Sigmoid colon (tissue), 7 donors: ENCODE results near the gene SAA2. TPM values are rescaled to one million over a fixed set of nuclear protein-coding genes. Genes with fewer than 3 reads are reported as not detected.
"Not testable (repeated sequence)": the region's sequence is repeated elsewhere in the genome, so short reads cannot be mapped to it uniquely, and the experiment has no call there.

Experiments
- DNase-seq: peaks from one replicate; pipeline ENCODE4 v3.0.0-alpha.2; 2019
- H3K27ac ChIP-seq, 4 donors: fragments of 200-600 bp; sonication (generic); one replicate each; pipeline ENCODE4 v1.5.1; 2016 to 2019; ENCODE audit warnings: mild to moderate bottlenecking in 1 of 4
- H3K27me3 ChIP-seq, 3 donors: fragments of 200-600 bp; sonication (generic); one replicate each; pipeline ENCODE4 v1.5.1; 2019; ENCODE audit warnings: mild to moderate bottlenecking in 1 of 3
- H3K36me3 ChIP-seq, 4 donors: fragments of 200-600 bp; sonication (generic); one replicate each; pipeline ENCODE4 v1.5.1; 2016 to 2019
- H3K4me1 ChIP-seq, 4 donors: fragments of 200-600 bp; sonication (generic); one replicate each; pipeline ENCODE4 v1.5.1; 2017 to 2019
- H3K4me3 ChIP-seq, 4 donors: fragments of 200-600 bp; sonication (generic); one replicate each; pipeline ENCODE4 v1.5.1; 2017 to 2019; ENCODE audit warnings: mild to moderate bottlenecking in 2 of 4, moderate library complexity in 1 of 4
- H3K9me3 ChIP-seq, 4 donors: fragments of 200-600 bp in 3 of 4; sonication (generic) in 3 of 4; one replicate each; pipeline versions ENCODE4 v1.5.1 to v1.6.1; 2013 to 2019
- CTCF ChIP-seq, 4 experiments: fragments of 450-650 bp in 3 of 4; fragments of 200-600 bp in 1 of 4; IDR thresholded peaks; one replicate each; pipeline ENCODE4 v1.5.1; 2016 to 2019; ENCODE audit warnings: antibody characterized with exemption in 4 of 4, mild to moderate bottlenecking in 3 of 4, moderate library complexity in 2 of 4
- EP300 ChIP-seq, 4 donors: sonication (generic); formaldehyde crosslinking; IDR thresholded peaks; one replicate each; pipeline ENCODE4 v1.6.1; 2017; ENCODE audit warnings: antibody characterized with exemption in 4 of 4
- POLR2A ChIP-seq, 2 donors: fragments of 450-650 bp; IDR thresholded peaks; one replicate each; pipeline ENCODE4 v1.6.1; 2016; ENCODE audit warnings: antibody characterized with exemption in 2 of 2, mild to moderate bottlenecking in 2 of 2, moderate library complexity in 2 of 2
- POLR2AphosphoS5 ChIP-seq, 4 donors: sonication (generic); formaldehyde crosslinking; IDR thresholded peaks; one replicate each; pipeline ENCODE4 v1.6.1; 2017; ENCODE audit warnings: antibody characterized with exemption in 4 of 4
- WGBS, 2 donors: extraction: QIAGEN DNeasy Blood & Tissue Kit; methylation state at CpG; one replicate each; pipeline ENCODE4 v1.1.7; 2013; 5-methylcytosine and 5-hydroxymethylcytosine counted together
- intact Hi-C: fragments of 100-400 bp; cut with DNase I; formaldehyde crosslinking; loops from one replicate; pipeline ENCODE4 v1.15.1; 2023
- polyA plus RNA-seq, 3 donors: library from polyadenylated mRNA; stranded (reverse); fragments of 200-250 nt; gene quantifications; one replicate each; pipeline ENCODE4 v1.2.3, GENCODE V29; 2013
- total RNA-seq, 4 donors: library from RNA; depleted of rRNA; stranded (reverse); fragments of >200 nt; gene quantifications; one replicate each; pipeline ENCODE4 v1.1.0, GENCODE V29; 2016
- donor health status: healthy with polysubstance abuse.
- donor health status: Bipolar disorder and iron deficiency.
- donor health status: healthy.

Gene SAA2
- total and polyA plus RNA-seq, 7 donors, result 0.41 to 69.2 (median 9.1) TPM; not detected in 3

- 65 to 82% methylated on average over 4 of the region's 4 CpGs for WGBS, 2 donors
- Histone ChIP-seq H3K4me1 (no peaks in the 10 kb centered on the region), H3K4me3 (no peak overlapping the region), H3K27ac (no peak overlapping the region), H3K27me3 (no peaks in the 10 kb centered on the region), H3K9me3 (no peaks in the 10 kb centered on the region), H3K36me3 (peaks cover 0 to 43% (median 0%) of the 10 kb centered on the region in 4 donors)
- no peak for DNase-seq
- intact Hi-C loops, result no loop called here
- no peak for TF ChIP-seq POLR2A (IDR thresholded peaks at IDR 0.05)
Observed at GRCh38 chr11:18280438-18281045, 32.1 kb upstream of the SAA2 start.

GRCh38 chr11:18277565-18278271 is 29.2 kb upstream of the SAA2 start:
- Histone ChIP-seq H3K27ac (peak overlapping the region in 1 of 4 donors; percentile 3), H3K4me3 (no peak overlapping the region), H3K4me1 (no peaks in the 10 kb centered on the region), H3K27me3 (no peaks in the 10 kb centered on the region), H3K36me3 (peaks cover 0 to 26% (median 0%) of the 10 kb centered on the region in 4 donors), H3K9me3 (no peaks in the 10 kb centered on the region)
- 89 to 90% methylated on average over 5 of the region's 5 CpGs for WGBS, 2 donors
- intact Hi-C loops, result no loop called here
- DNase-seq, result no peak
- TF ChIP-seq POLR2A (IDR thresholded peaks at IDR 0.05) (no peak), POLR2AphosphoS5 (IDR thresholded peaks at IDR 0.05) (no peak), CTCF (IDR thresholded peaks at IDR 0.05) (no peak), EP300 (IDR thresholded peaks at IDR 0.05) (no peak)

GRCh38 chr11:18271206-18271605 is 22.7 kb upstream of the SAA2 start:
- H3K27me3 ChIP-seq, result no peaks in the 10 kb centered on the region
- no peaks in the 10 kb centered on the region for H3K4me1 ChIP-seq
- no peak for TF ChIP-seq POLR2AphosphoS5 (IDR thresholded peaks at IDR 0.05)
- no peak for TF ChIP-seq CTCF (IDR thresholded peaks at IDR 0.05)
- no peak for TF ChIP-seq POLR2A (IDR thresholded peaks at IDR 0.05)
- TF ChIP-seq EP300 (IDR thresholded peaks at IDR 0.05), result no peak
- no peak overlapping the region for H3K27ac ChIP-seq
- DNase-seq, result no peak
- H3K36me3 ChIP-seq, result no peaks in the 10 kb centered on the region
- intact Hi-C loops, result no loop called here
- H3K4me3 ChIP-seq, result no peak overlapping the region
- H3K9me3 ChIP-seq, result no peaks in the 10 kb centered on the region
- WGBS, 2 donors, result 62 to 79% methylated on average over 4 of the region's 4 CpGs

- no peak for TF ChIP-seq EP300 (IDR thresholded peaks at IDR 0.05)
- TF ChIP-seq POLR2A (IDR thresholded peaks at IDR 0.05), result no peak
- Histone ChIP-seq H3K27ac (no peak overlapping the region), H3K36me3 (no peaks in the 10 kb centered on the region), H3K27me3 (no peaks in the 10 kb centered on the region), H3K4me1 (no peaks in the 10 kb centered on the region), H3K9me3 (no peaks in the 10 kb centered on the region), H3K4me3 (no peak overlapping the region)
- intact Hi-C loops, result no loop called here
- DNase-seq, result no peak
- WGBS, 2 donors, result 76 to 85% methylated on average over 4 of the region's 4 CpGs
Observed at GRCh38 chr11:18270102-18270501, 21.6 kb upstream of the SAA2 start.

- DNase-seq, H3K4me1 ChIP-seq, H3K27ac ChIP-seq, intact Hi-C loops, H3K4me3 ChIP-seq, H3K36me3 ChIP-seq, H3K9me3 ChIP-seq, H3K27me3 ChIP-seq: not testable (repeated sequence)
- WGBS, 2 donors, result 60 to 99% methylated on average over 1 to 3 of the region's 5 CpGs
Observed at GRCh38 chr11:18269252-18269651, 20.8 kb upstream of the SAA2 start.

- H3K27me3 ChIP-seq, H3K4me1 ChIP-seq, H3K9me3 ChIP-seq, H3K27ac ChIP-seq, intact Hi-C loops, DNase-seq, H3K36me3 ChIP-seq, H3K4me3 ChIP-seq: not testable (repeated sequence)
- WGBS, 2 donors, result 59 to 73% methylated on average over 4 to 5 of the region's 10 CpGs
Observed at GRCh38 chr11:18267335-18268133, 19.1 kb upstream of the SAA2 start.
